OCI-LY7 (cell line): ENCODE results near the gene ALPL. TPM values are rescaled to one million over a fixed set of nuclear protein-coding genes. Genes with fewer than 3 reads are reported as not detected.

ENCODE experiments used
- BruUV-seq: library from RNA; stranded (reverse); fragments of 400-500 nt; replicated peaks from 2 replicates; lab custom pipeline; 2021; lab: Mats Ljungman, UMichigan
- CTCF ChIA-PET: fragments of 300-600 bp; sonication (Branson Sonifier 250); formaldehyde crosslinking; loops from one replicate; lab custom pipeline; 2022; ENCODE audit warnings: antibody characterized with exemption; ENCODE audit not compliant: unreplicated experiment; lab: Charles Lee
- POLR2A ChIA-PET: fragments of 300-600 bp; sonication (Branson Sonifier 250); formaldehyde crosslinking; loops from one replicate; lab custom pipeline; 2022; ENCODE audit warnings: antibody characterized with exemption; lab: Charles Lee
- DNase-seq: peaks from one replicate; pipeline ENCODE4 v3.0.0-alpha.2; 2015; ENCODE audit warnings: low spot score
- H2AFZ ChIP-seq: fragments of 200-600 bp; sonication (generic), shearing (Covaris generic); 2 replicates; pipeline ENCODE4 v1.6.1; 2014; ENCODE audit warnings: mild to moderate bottlenecking, antibody characterized with exemption, low read length, moderate library complexity
- H3K27ac ChIP-seq: fragments of 200-600 bp; sonication (generic); 2 replicates; pipeline ENCODE4 v1.5.1; 2014; ENCODE audit warnings: mixed run types, low read depth, mild to moderate bottlenecking, moderate library complexity, low read length, inconsistent platforms; ENCODE audit not compliant: poor library complexity, severe bottlenecking
- H3K36me3 ChIP-seq: fragments of 200-600 bp; sonication (generic); 2 replicates; pipeline ENCODE4 v1.6.1; 2014; ENCODE audit warnings: mild to moderate bottlenecking, antibody characterized with exemption, low read length, moderate library complexity, mixed read lengths; ENCODE audit not compliant: insufficient read depth
- H3K4me1 ChIP-seq: fragments of 200-600 bp; sonication (generic); 2 replicates; pipeline ENCODE4 v1.5.1; 2014; ENCODE audit warnings: mild to moderate bottlenecking, low read length; ENCODE audit not compliant: insufficient read depth, poor library complexity, severe bottlenecking
- H3K4me2 ChIP-seq: fragments of 200-600 bp; sonication (generic); 2 replicates; pipeline ENCODE4 v1.6.1; 2014; ENCODE audit warnings: mild to moderate bottlenecking, low read length
- H3K4me3 ChIP-seq: fragments of 200-600 bp; sonication (generic); 2 replicates; pipeline ENCODE4 v1.5.1; 2014; ENCODE audit warnings: mild to moderate bottlenecking, low read depth, low read length; ENCODE audit not compliant: poor library complexity, severe bottlenecking
- H3K79me2 ChIP-seq: fragments of 200-600 bp; sonication (generic); 2 replicates; pipeline ENCODE4 v1.6.1; 2016; ENCODE audit warnings: low read depth, mild to moderate bottlenecking, low read length, moderate library complexity, mixed read lengths; ENCODE audit not compliant: insufficient read depth
- H3K9me2 ChIP-seq: fragments of 200-600 bp; sonication (generic); 2 replicates; pipeline ENCODE4 v1.6.1; 2016; ENCODE audit warnings: mild to moderate bottlenecking, low read length, mixed read lengths; ENCODE audit not compliant: insufficient read depth
- H3K9me3 ChIP-seq: fragments of 200-600 bp; sonication (generic); 2 replicates; pipeline ENCODE4 v1.6.1; 2014; ENCODE audit warnings: mild to moderate bottlenecking, mixed run types, low read length, mixed read lengths
- H4K20me1 ChIP-seq: fragments of 200-600 bp; sonication (generic); 2 replicates; pipeline ENCODE4 v1.6.1; 2014; ENCODE audit warnings: mild to moderate bottlenecking, antibody characterized with exemption, low read length, moderate library complexity, mixed read lengths; ENCODE audit not compliant: insufficient read depth
- EZH2phosphoT487 ChIP-seq: fragments of 200-600 bp; sonication (generic); IDR thresholded peaks from 2 replicates; pipeline ENCODE4 v1.6.1; 2018; ENCODE audit warnings: low read depth, borderline replicate concordance, mild to moderate bottlenecking, mixed run types, antibody characterized with exemption, low read length, moderate library complexity, mixed read lengths
- intact Hi-C: fragments of 100-400 bp; cut with micrococcal nuclease; formaldehyde crosslinking; loops from one replicate; pipeline ENCODE4 v1.10.0; 2022; ENCODE audit not compliant: unreplicated experiment
- total RNA-seq, 2 experiments: library from RNA; depleted of rRNA in 1 of 2; stranded (reverse); fragments of >200 nt in 1 of 2; shearing (Covaris generic) in 1 of 2; gene quantifications; 2 replicates each; pipeline ENCODE4 v1.2.3, GENCODE V29; 2014 to 2022
- TF ChIP-seq, protein P1 (sequence below): fragments of 200-600 bp; sonication (generic); conservative IDR thresholded peaks from 2 replicates; pipeline ENCODE4 v1.5.1; 2014; ENCODE audit warnings: mild to moderate bottlenecking, antibody characterized with exemption, low read length, moderate library complexity, mixed read lengths

The ALPL gene
- total RNA-seq, 2 experiments from 2014 or later: not detected

DNA sequence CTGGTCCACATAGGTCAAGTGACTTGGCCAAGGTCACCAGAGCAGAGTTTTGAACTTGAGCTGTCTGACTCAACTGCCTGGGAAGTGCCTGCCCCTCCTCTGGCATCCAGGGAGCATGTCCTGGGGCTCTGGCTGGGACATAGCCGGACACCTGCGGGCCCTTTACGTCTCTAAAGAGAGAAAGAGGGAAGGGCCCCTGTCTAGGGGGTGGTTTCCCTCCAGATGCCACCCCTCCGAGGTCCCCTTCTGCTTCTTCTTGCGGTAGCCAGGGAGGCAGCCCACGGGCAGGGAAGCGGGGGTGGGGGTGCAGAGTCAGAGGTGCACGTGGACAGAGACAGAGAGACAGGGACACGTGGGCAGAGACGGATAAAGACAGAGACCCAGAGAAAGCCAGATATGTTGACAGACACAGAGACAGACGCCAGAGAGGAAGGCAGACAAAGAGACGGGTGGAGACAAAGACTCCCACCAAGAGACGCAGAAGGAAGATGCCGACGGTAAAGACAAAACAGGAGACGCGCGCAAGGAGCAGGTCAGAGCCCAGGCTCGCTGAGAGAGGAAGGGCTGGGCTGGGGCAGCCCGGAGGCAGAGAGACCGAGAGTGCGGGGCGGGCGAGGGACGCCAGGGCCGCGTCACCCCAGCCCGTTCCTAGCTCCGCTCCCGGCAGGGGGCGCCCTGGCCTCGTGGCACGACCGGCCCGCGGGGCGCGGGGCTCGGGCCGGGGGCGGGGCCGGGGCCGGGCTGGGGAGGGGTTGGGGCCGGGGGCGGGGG, 458 bp upstream of the ALPL start:
- Histone ChIP-seq H3K4me3 (no peak overlapping the region), H3K4me2 (no peak overlapping the region)

DNA sequence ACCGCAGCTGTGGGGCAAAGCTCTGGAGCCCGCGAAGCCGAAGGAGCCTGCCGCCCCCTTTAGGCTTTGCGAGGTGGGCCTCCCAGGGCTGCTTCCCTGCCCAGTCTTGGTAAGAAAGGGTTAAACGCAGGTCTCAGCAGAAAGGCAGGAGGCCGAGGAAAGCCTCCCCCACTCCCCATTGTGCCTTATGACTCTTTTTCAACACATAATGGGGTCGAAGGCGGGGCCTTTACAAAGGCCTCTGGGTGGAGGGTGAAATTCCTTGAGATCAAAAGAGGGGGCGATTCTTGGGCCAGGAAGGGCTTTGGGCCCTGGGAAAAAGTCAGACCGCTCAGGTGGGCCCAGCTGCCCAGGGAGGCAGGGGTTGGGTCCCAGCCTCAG, 880 bp downstream of the ALPL start:
- H4K20me1 ChIP-seq: no peaks in the 10 kb centered on the region
- DNase-seq: no peak
- H3K36me3 ChIP-seq: no peaks in the 10 kb centered on the region
- H3K4me1 ChIP-seq: peaks cover 21% of the 10 kb centered on the region
- H3K4me2 ChIP-seq: no peak overlapping the region
- no peak for TF ChIP-seq EZH2phosphoT487
- TF ChIP-seq, protein P1, sequence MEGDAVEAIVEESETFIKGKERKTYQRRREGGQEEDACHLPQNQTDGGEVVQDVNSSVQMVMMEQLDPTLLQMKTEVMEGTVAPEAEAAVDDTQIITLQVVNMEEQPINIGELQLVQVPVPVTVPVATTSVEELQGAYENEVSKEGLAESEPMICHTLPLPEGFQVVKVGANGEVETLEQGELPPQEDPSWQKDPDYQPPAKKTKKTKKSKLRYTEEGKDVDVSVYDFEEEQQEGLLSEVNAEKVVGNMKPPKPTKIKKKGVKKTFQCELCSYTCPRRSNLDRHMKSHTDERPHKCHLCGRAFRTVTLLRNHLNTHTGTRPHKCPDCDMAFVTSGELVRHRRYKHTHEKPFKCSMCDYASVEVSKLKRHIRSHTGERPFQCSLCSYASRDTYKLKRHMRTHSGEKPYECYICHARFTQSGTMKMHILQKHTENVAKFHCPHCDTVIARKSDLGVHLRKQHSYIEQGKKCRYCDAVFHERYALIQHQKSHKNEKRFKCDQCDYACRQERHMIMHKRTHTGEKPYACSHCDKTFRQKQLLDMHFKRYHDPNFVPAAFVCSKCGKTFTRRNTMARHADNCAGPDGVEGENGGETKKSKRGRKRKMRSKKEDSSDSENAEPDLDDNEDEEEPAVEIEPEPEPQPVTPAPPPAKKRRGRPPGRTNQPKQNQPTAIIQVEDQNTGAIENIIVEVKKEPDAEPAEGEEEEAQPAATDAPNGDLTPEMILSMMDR: no peak
- ChIA-PET CTCF (no interaction called here), POLR2A (no interaction called here)
- H3K79me2 ChIP-seq: no peaks in the 10 kb centered on the region
- H3K4me3 ChIP-seq: no peak overlapping the region
- H3K27ac ChIP-seq: no peak overlapping the region
- no peaks in the 10 kb centered on the region for H3K9me2 ChIP-seq
- no peaks in the 10 kb centered on the region for H3K9me3 ChIP-seq
- no TSS peak for BruUV-seq
- H2AFZ ChIP-seq: no peak overlapping the region
- intact Hi-C loops: no loop called here

More for the DNA sequence above, 458 bp upstream of the ALPL start:
- no TSS peak for BruUV-seq
- H3K4me1 ChIP-seq: peaks cover 8% of the 10 kb centered on the region
- intact Hi-C loops: loop anchor here (1.0 to 10.0 kb wide), 2 partner anchors 27 to 66 kb away; no protein-coding TSS in a partner anchor
- H3K9me3 ChIP-seq: no peaks in the 10 kb centered on the region
- POLR2A ChIA-PET: no interaction called here
- H3K79me2 ChIP-seq: no peaks in the 10 kb centered on the region
- CTCF ChIA-PET: no interaction called here
- no peaks in the 10 kb centered on the region for H4K20me1 ChIP-seq
- H3K9me2 ChIP-seq: no peaks in the 10 kb centered on the region
- TF ChIP-seq, protein P1: peak; percentile 50
- no peak for TF ChIP-seq EZH2phosphoT487
- H2AFZ ChIP-seq: no peak overlapping the region
- peak; percentile 57 for DNase-seq
- H3K36me3 ChIP-seq: no peaks in the 10 kb centered on the region
- no peak overlapping the region for H3K27ac ChIP-seq
